ENCODE results near the gene MED13.
A peak's percentile ranks its signal among the peaks of the same experiment; 100 is the strongest.
"Not testable (repeated sequence)": the region's sequence is repeated elsewhere in the genome, so short reads cannot be mapped to it uniquely, and the experiment has no call there.

The MED13 gene

GRCh38 chr17:62090021-62090824, 25.1 kb upstream of the MED13 start:
- no peak for DNase-seq (ENCODE audit: low read depth)

GRCh38 chr17:62089334-62089733, 24.3 kb upstream of the MED13 start:
- DNase-seq (ENCODE audit: low read depth), result no peak

DNA sequence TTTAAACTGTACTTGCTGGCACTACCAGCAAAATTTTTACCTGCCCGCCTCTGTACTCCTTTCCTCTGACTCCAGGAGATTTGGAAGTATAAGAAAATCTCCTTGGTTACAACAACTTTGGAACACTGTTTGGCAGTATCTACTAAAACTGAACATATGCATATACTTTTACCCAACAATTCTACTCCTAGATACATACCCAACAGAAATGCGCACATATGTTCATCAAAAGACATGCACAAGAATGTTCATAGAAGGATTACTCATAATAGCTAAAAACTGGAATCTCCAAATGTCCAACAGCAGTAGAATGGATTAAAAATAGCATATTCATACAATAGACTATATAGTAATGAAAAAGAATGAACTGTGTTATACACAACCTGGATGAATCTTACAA, 21.7 kb upstream of the MED13 start:
- no peak for DNase-seq (ENCODE audit: low read depth)

DNA sequence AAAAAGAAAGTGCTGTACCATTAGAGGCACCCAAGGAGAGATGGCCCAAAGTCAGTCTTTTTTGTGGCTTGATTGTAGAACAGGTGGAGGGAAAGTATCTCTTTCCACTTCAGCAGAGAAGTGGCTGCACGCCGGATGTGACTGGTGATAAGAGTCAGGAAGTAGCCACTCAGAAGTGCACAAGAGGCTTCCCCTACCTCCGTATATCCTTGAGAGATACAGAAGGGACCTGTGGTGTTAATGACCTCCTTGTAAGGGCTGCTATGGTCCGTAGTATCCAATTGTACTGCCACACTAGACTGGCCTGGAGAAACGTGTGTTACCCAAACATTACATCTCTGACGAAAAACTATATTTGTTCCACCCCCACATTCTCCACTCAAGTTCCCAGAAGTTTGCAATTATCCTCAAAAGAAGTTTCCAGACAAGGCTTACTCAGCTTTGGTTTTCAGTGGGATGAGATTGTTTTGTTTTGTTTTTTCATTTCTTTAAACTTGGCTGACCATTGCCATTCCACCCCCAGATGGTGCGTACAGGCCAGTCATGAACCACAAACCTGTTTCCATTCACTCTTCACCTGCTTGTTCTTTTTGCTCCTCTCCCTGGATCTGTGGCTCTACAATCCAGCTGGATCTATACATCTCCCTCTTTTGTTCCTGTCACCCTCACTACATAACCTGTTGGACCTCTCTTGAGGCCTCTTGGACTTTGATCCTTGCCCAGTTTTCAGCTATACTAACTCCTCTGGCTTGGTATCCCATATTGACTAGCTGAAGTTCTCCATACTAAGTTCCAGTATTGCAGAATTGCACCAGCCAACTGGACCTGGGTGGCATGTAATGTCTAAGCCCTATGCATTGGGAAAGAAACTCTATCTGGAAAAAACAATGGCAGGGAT, 20.7 kb upstream of the MED13 start:
- DNase-seq (ENCODE audit: low read depth), result no peak

GRCh38 chr17:62084585-62084984, 19.5 kb upstream of the MED13 start:
- no peak for DNase-seq (ENCODE audit: low read depth)

DNA sequence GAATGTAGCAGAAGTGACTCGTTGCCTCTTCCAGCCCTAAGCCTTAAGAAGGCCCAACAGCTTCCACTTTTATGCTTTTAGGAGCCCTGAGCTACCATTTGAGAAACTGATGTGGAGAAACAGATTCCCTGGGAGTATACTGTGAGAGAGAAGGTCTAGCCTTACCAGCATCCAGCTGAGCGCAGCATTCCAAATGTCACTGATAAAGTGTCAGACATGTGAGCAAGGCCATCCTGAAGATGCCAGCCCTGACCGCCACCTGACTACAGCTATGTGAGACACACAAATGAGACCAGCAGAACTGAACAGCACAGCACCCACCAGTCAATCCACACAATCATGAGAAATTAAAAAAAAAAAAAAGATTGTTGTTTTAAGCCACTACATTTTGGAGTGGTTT, 18.6 kb upstream of the MED13 start:
- DNase-seq (ENCODE audit: low read depth), result no peak

DNA sequence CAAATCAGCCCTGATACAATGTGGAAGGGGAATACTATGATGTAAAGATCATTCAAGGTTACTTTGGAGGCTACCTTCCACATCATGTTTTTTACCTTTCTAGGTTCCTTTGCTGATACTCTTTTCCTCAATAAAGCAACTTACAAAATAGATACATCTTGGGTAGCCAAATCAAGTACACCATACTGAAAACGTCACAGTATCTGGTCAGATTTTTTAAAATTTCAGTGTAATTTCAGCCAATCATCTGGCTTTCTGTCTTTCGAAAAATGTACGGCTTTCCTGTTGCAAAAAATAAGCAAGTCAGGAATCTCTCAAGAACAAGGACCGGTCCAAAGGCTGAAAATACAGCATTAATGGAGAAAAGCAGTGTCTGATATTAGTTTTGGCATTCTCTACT, 15.6 kb upstream of the MED13 start:
- DNase-seq (ENCODE audit: low read depth), result no peak

GRCh38 chr17:62078009-62078408, 12.9 kb upstream of the MED13 start:
- DNase-seq (ENCODE audit: low read depth), result no peak

GRCh38 chr17:62076864-62077788, 12.0 kb upstream of the MED13 start:
- DNase-seq (ENCODE audit: low read depth), result no peak

- DNase-seq (ENCODE audit: low read depth), result no peak
Observed at GRCh38 chr17:62075308-62075815, 10.3 kb upstream of the MED13 start.

GRCh38 chr17:62073993-62074392, 8.9 kb upstream of the MED13 start:
- no peak for DNase-seq (ENCODE audit: low read depth)

DNA sequence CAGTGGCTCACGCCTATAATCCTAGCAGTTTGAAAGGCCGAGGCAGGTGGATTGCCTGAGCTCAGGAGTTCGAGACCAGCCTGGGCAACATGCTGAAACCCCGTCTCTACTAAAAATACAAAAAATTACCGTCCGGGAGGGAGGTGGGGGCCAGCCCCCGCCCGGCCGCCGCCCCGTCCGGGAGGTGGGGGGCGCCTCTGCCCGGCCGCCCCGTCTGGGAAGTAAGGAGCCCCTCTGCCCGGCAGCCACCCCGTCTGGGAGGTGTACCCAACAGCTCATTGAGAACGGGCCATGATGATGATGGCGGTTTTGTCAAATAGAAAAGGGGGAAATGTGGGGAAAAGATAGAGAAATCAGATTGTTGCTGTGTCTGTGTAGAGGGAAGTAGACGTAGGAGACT, 7.8 kb upstream of the MED13 start:
- DNase-seq (ENCODE audit: low read depth), result not testable (repeated sequence)

- DNase-seq (ENCODE audit: low read depth), result no peak
Observed at GRCh38 chr17:62070900-62071299, 5.8 kb upstream of the MED13 start.

DNA sequence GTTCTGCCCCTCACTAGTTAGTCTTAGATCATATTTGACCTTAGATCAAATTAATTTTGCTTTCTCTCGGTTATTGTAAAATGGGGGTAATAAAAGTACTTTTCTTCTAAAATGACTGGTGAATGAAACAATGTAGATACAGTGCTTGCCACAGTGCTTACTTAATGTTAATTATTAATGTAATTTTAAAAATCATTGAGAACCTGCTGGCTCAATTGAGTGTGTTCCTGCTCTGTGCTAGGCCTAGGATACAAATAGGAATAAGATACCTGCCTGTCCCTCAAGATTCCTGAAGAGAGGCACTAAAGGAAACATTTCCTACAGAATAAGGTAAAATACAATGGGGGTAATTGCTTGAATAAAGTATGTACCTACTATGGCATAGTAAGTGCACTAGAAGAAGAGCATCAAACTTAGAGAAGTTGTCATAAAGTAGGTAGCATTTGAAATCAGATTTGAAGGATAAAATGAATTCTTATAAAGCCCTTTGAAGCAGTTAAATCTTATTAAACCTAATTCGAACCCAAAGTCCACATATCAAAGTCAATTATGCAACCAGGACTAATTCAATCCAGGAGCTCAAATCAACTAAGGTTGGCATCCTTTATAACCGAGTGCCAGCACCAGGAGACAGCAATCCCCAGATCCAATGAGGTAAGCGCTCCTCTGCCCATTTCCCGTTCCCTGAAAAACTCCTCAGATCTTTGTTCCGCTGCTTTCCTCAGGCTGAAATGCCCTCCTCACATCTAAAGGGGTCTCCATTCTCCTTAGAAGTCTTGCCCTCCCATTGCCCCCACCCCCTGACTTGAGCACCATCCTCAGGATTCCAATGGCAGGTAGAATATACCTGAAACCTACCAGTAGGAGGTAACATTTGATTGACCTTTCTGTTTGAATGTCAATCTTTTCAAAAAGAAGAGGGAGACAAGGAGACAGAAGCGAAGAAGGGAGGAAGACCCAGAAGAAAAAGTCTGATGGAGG, 2.4 kb upstream of the MED13 start:
- DNase-seq (ENCODE audit: low read depth), result no peak

DNA sequence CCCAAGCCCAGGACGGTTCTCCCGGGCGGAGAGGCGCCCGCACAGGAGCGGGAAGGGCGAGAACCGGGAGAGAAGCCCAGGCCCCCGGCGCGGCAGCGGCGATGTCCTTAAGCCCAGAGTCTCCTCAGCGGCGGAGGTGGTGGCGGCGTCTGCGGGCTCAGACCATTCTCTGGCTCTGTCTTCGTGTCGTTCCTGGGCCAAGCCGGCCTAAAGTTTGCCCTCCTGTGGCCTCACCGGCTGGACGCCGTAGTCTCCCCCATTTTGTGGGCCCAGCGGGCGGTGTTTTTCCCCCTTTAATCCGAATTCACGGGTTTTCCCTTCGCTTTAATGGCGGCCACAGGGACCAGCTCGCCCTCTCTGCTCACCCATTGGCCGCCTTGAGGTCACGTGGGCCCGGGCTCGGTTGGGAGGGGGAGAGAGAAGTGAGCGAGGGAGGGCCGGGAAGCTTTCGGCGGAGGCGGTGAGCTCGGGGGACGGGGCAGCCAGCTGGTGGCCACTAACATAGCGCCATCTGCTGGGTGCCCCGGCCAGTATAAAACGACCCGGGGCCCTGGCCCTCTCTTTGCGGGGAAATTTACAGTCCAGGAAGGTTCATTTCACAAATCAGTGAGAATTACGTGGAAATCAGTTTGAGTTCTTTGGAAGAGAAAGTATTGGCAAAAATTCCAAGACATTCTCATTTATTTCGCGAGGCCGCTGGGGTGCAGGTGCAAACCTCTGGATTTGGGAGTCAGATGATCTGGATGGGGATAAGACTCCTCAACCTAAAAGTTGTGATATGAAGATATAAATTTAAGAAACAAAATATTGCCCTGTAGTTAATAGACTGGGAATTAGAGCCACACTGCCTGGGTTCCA, 762 bp upstream of the MED13 start:
- DNase-seq (ENCODE audit: low read depth), result peak; percentile 87

DNA sequence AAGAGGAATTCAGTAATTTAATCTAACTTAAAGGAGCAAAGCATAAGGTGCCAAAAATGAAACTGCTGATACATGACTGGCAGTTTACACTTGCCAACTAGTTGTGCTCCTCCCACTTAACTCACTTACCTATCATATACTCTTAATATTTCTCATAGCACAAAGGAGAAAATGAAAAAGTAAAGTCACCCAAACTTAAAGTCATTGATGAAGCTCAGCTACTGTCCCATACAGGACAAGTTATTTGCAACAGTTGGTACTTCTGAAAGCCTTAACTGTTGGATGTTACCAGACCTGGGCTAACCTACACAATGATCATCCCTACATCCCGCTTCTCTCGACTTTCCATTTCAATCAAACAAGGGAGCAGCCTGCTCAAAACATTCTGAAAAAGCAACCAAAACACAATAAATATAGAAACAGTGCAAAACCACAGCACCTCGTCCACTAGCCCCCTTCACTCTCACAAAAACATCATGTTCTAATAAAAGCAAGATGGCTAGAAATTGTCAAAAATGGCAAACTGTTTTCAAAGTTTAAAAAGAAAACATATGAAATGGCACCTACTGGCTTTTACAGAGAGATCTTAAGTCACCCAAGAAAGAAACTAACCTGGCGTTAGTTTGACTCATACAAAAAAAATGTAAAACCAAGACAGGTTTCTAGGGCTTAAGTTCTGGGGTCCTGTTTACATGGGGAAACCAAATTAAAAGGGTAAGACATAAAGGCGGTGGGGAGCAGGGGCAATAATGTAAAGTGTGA, 868 bp downstream of the MED13 start:
- DNase-seq (ENCODE audit: low read depth), result no peak

- no peak for DNase-seq (ENCODE audit: low read depth)
Observed at GRCh38 chr17:62062944-62063343, 2.1 kb downstream of the MED13 start.

DNA sequence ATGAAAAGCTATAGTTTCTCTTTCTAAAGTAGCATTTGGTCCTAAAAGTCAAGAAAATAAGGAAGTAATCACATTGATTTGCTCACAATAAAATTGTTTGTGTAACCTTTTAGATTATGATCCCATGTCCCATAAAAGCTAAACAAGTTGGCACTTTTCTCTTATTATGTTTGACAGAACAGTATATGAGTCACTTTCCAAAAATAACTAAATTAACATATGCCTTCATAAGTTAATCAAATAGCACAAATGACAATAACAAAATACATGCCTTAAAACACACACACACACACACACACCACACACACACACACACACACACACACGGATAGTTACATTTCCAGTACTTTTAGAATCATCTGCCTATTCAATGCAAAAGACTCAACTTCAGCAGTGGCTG, 2.8 kb downstream of the MED13 start:
- no peak for DNase-seq (ENCODE audit: low read depth)

GRCh38 chr17:62059414-62059813, 5.7 kb downstream of the MED13 start:
- no peak for DNase-seq (ENCODE audit: low read depth)

Measured in stimulated activated CD8-positive, alpha-beta memory T cell treated with anti-CD3 and anti-CD28 coated beads, Interleukin-15, amount 100 ng/mL, for 24 hours (primary cell).